Measurements from ENCODE around the gene MAGI2.

- no peak for TF ChIP-seq CTCF (conservative IDR thresholded peaks at IDR 0.05 in 1 of 2, IDR thresholded peaks at IDR 0.05 in 1 of 2; ENCODE audit: extremely low read depth in 1 of 2, insufficient read depth in 1 of 2, low read depth in 1 of 2, low read length in 2 of 2)
- TF ChIP-seq EZH2 (IDR thresholded peaks at IDR 0.05; ENCODE audit: borderline replicate concordance, low read length): no peak
Observed at GRCh38 chr7:79334334-79334733, 119.1 kb downstream of the MAGI2 start.
